ENCODE data around the gene NAA15.

NAA15 gene

GRCh38 chr4:139278912-139279759, 22.2 kb upstream of the NAA15 start:
- DNase-seq (ENCODE audit: low spot score) = no peak
- TF ChIP-seq, protein P1, sequence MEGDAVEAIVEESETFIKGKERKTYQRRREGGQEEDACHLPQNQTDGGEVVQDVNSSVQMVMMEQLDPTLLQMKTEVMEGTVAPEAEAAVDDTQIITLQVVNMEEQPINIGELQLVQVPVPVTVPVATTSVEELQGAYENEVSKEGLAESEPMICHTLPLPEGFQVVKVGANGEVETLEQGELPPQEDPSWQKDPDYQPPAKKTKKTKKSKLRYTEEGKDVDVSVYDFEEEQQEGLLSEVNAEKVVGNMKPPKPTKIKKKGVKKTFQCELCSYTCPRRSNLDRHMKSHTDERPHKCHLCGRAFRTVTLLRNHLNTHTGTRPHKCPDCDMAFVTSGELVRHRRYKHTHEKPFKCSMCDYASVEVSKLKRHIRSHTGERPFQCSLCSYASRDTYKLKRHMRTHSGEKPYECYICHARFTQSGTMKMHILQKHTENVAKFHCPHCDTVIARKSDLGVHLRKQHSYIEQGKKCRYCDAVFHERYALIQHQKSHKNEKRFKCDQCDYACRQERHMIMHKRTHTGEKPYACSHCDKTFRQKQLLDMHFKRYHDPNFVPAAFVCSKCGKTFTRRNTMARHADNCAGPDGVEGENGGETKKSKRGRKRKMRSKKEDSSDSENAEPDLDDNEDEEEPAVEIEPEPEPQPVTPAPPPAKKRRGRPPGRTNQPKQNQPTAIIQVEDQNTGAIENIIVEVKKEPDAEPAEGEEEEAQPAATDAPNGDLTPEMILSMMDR (conservative IDR thresholded peaks at IDR 0.05; ENCODE audit: low read depth) = no peak
- POLR2A ChIA-PET (ENCODE audit: low non-redundant PET) = no interaction called here
- CTCF ChIA-PET = interaction anchor here (0.7 kb wide), 1 partner anchor 167 kb away, joined by 6 read pairs; no protein-coding TSS in a partner anchor
- H3K27ac ChIP-seq = no peak overlapping the region

GRCh38 chr4:139279760-139280620, 21.3 kb upstream of the NAA15 start, which contains the start of gene MGARP:
MGARP (minus strand) TSS chr4:139280225; CDS start chr4:139280158, 67 bp downstream.
- DNase-seq (ENCODE audit: low spot score) = no peak
- POLR2A ChIA-PET (ENCODE audit: low non-redundant PET) = no interaction called here
- H3K27ac ChIP-seq = no peak within 1 kb of the TSS
- TF ChIP-seq, protein P1 (conservative IDR thresholded peaks at IDR 0.05; ENCODE audit: low read depth) = no peak
- CTCF ChIA-PET = interaction anchor here (0.5 to 0.7 kb wide), 4 partner anchors 43 to 225 kb away, joined by 4 to 6 read pairs (median 6); no protein-coding TSS in a partner anchor

DNA sequence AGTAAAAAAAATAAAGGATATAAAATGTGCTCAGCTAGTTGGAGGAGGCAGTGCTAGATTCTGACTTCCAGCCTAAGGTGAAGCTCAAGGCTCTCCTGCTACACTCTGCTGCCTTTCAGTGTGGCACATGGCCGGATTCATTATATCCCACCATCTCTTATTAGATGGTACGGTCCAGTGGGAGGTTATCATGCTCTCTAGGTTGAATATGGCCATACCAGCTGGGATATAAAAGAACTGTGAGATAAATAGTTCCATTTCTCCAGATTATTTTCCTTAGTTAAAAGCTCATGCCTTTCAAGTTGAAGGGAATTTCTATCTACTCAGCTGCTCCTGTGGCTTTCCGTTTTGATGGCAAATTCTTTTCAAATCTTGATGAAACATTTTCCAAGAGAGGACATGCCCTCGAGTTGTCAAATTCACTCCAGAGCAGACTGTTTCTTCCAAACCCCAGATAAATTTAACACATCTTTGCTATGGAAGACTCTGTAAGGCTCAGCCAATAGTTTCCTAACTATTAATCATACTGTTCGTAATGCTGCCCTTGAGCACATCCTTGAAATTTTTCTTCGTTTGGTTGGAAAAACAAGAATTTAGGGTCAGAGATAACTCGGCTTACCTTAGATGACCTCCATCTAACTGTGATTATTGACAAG, 19.1 kb upstream of the NAA15 start:
- CTCF ChIA-PET = interaction anchor here (0.7 to 1.0 kb wide), 3 partner anchors 13 to 44 kb away, joined by 4 to 11 read pairs (median 4); no protein-coding TSS in a partner anchor
- POLR2A ChIA-PET (ENCODE audit: low non-redundant PET) = no interaction called here
- H3K27ac ChIP-seq = no peak overlapping the region
- TF ChIP-seq, protein P1 (conservative IDR thresholded peaks at IDR 0.05; ENCODE audit: low read depth) = no peak
- no peak for DNase-seq (ENCODE audit: low spot score)

GRCh38 chr4:139282721-139283075, 18.6 kb upstream of the NAA15 start:
- no peak overlapping the region for H3K27ac ChIP-seq
- no peak for DNase-seq (ENCODE audit: low spot score)
- POLR2A ChIA-PET (ENCODE audit: low non-redundant PET) = no interaction called here
- CTCF ChIA-PET = interaction anchor here (0.6 to 1.0 kb wide), 3 partner anchors 13 to 99 kb away, joined by 4 read pairs; no protein-coding TSS in a partner anchor
- TF ChIP-seq, protein P1 (conservative IDR thresholded peaks at IDR 0.05; ENCODE audit: low read depth) = no peak

- TF ChIP-seq, protein P1 (conservative IDR thresholded peaks at IDR 0.05; ENCODE audit: low read depth) = no peak
- CTCF ChIA-PET = interaction anchor here (0.8 kb wide), 1 partner anchor 93 kb away, joined by 3 read pairs; no protein-coding TSS in a partner anchor
- H3K27ac ChIP-seq = no peak overlapping the region
- no peak for DNase-seq (ENCODE audit: low spot score)
- POLR2A ChIA-PET (ENCODE audit: low non-redundant PET) = no interaction called here
Observed at GRCh38 chr4:139286186-139286698, 15.1 kb upstream of the NAA15 start.
